Erythroblast (primary cell): ENCODE measurements around the gene COG5.

ENCODE experiments used
- GATA1 ChIP-seq: IDR thresholded peaks from 2 replicates; pipeline ENCODE4 v1.6.1; 2011; ENCODE audit warnings: low read depth, mild to moderate bottlenecking, control low read depth, low read length, moderate library complexity
- POLR2A ChIP-seq: IDR thresholded peaks from 2 replicates; pipeline ENCODE4 v1.6.1; 2011; ENCODE audit warnings: mild to moderate bottlenecking, low read length

- no peak for TF ChIP-seq POLR2A
- no peak for TF ChIP-seq GATA1
Observed at GRCh38 chr7:107233981-107234380, 329.7 kb downstream of the COG5 start.
